Keratinocyte (primary cell): ENCODE results near the gene RPA1.

Experiments used
- EZH2 ChIP-seq: IDR thresholded peaks from one replicate; pipeline ENCODE4 v1.6.1; 2012; ENCODE audit warnings: inconsistent platforms, mild to moderate bottlenecking, low read length, moderate library complexity
- TF ChIP-seq, protein P1 (sequence below), 3 experiments: IDR thresholded peaks in 1 of 3; conservative IDR thresholded peaks in 1 of 3; optimal IDR thresholded peaks in 1 of 3; 2 replicates in 2 of 3; 3 replicates in 1 of 3; pipeline versions ENCODE3 to v1.5.1; 2011; ENCODE audit warnings: low read length in 3 of 3, mild to moderate bottlenecking in 3 of 3, moderate library complexity in 2 of 3, control low read depth in 1 of 3, inconsistent platforms in 1 of 3; ENCODE audit not compliant: insufficient read depth in 2 of 3; ENCODE audit errors: extremely low read depth in 1 of 3

GRCh38 chr17:1875597-1875996 is 45.8 kb downstream of the RPA1 start:
- TF ChIP-seq, protein P1, sequence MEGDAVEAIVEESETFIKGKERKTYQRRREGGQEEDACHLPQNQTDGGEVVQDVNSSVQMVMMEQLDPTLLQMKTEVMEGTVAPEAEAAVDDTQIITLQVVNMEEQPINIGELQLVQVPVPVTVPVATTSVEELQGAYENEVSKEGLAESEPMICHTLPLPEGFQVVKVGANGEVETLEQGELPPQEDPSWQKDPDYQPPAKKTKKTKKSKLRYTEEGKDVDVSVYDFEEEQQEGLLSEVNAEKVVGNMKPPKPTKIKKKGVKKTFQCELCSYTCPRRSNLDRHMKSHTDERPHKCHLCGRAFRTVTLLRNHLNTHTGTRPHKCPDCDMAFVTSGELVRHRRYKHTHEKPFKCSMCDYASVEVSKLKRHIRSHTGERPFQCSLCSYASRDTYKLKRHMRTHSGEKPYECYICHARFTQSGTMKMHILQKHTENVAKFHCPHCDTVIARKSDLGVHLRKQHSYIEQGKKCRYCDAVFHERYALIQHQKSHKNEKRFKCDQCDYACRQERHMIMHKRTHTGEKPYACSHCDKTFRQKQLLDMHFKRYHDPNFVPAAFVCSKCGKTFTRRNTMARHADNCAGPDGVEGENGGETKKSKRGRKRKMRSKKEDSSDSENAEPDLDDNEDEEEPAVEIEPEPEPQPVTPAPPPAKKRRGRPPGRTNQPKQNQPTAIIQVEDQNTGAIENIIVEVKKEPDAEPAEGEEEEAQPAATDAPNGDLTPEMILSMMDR (optimal IDR thresholded peaks at IDR 0.05 in 1 of 3, IDR thresholded peaks at IDR 0.05 in 1 of 3, conservative IDR thresholded peaks at IDR 0.05 in 1 of 3; ENCODE audit: extremely low read depth in 1 of 3, insufficient read depth in 2 of 3, low read length in 3 of 3), result no peak
- TF ChIP-seq EZH2, result no peak
